Loucy (cell line): Measurements from ENCODE around the gene IRF2BPL.

ENCODE experiments used
- H2AFZ ChIP-seq: fragments of 200-600 bp; sonication (generic); 2 replicates; pipeline ENCODE4 v1.6.0; 2016; ENCODE audit warnings: antibody characterized with exemption, mild to moderate bottlenecking, low read length, moderate library complexity
- H3F3A ChIP-seq: fragments of 200-600 bp; 2 replicates; pipeline ENCODE4 v1.6.0; 2016; ENCODE audit warnings: antibody characterized with exemption, low read depth, mild to moderate bottlenecking
- H3K27me3 ChIP-seq: fragments of 200-600 bp; sonication (generic); 2 replicates; pipeline ENCODE4 v1.6.1; 2014; ENCODE audit warnings: low read length, mild to moderate bottlenecking; ENCODE audit not compliant: insufficient read depth, poor library complexity, severe bottlenecking
- H3K36me3 ChIP-seq: fragments of 200-600 bp; sonication (generic); 2 replicates; pipeline ENCODE4 v1.6.1; 2016; ENCODE audit warnings: low read length; ENCODE audit not compliant: insufficient read depth
- H3K4me1 ChIP-seq: fragments of 200-600 bp; sonication (generic); 2 replicates; pipeline ENCODE4 v1.5.1; 2014; ENCODE audit warnings: low read length, mild to moderate bottlenecking; ENCODE audit not compliant: insufficient read depth, poor library complexity, severe bottlenecking
- H3K4me2 ChIP-seq: fragments of 200-600 bp; sonication (generic); 2 replicates; pipeline ENCODE4 v1.6.0; 2014; ENCODE audit warnings: antibody characterized with exemption, low read length, low read depth, mild to moderate bottlenecking; ENCODE audit not compliant: poor library complexity, severe bottlenecking
- H3K4me3 ChIP-seq: fragments of 200-600 bp; sonication (generic); 2 replicates; pipeline ENCODE4 v1.5.1; 2014; ENCODE audit warnings: low read length, mild to moderate bottlenecking, mixed read lengths; ENCODE audit not compliant: poor library complexity, severe bottlenecking
- H3K79me2 ChIP-seq: fragments of 200-600 bp; sonication (generic); 2 replicates; pipeline ENCODE4 v1.6.1; 2014; ENCODE audit warnings: low read length; ENCODE audit not compliant: insufficient read depth
- H3K9ac ChIP-seq: fragments of 200-600 bp; sonication (generic); 2 replicates; pipeline ENCODE4 v1.6.0; 2014; ENCODE audit warnings: mild to moderate bottlenecking, low read depth, low read length, moderate library complexity; ENCODE audit not compliant: poor library complexity, severe bottlenecking
- H3K9me2 ChIP-seq: fragments of 200-600 bp; sonication (generic); replicated peaks from 2 replicates; pipeline ENCODE4 v1.6.1; 2016; ENCODE audit warnings: low read depth, low read length, mixed read lengths
- H3K9me3 ChIP-seq: fragments of 200-600 bp; sonication (generic); 2 replicates; pipeline ENCODE4 v1.6.1; 2014; ENCODE audit warnings: mild to moderate bottlenecking, antibody characterized with exemption, low read length, low read depth; ENCODE audit not compliant: insufficient read depth
- H4K20me1 ChIP-seq: fragments of 200-600 bp; sonication (generic); 2 replicates; pipeline ENCODE4 v1.6.0; 2014; ENCODE audit warnings: antibody characterized with exemption, low read length, mild to moderate bottlenecking; ENCODE audit not compliant: insufficient read depth, poor library complexity, severe bottlenecking
- EZH2phosphoT487 ChIP-seq: fragments of 200-600 bp; IDR thresholded peaks from 2 replicates; pipeline ENCODE4 v1.6.1; 2018; ENCODE audit warnings: antibody characterized with exemption, mild to moderate bottlenecking, moderate library complexity, borderline replicate concordance
- TF ChIP-seq, protein P1 (sequence below): fragments of 200-600 bp; sonication (generic); conservative IDR thresholded peaks from 2 replicates; pipeline ENCODE4 v1.5.1; 2014; ENCODE audit warnings: mild to moderate bottlenecking, antibody characterized with exemption, low read length

The IRF2BPL gene

DNA sequence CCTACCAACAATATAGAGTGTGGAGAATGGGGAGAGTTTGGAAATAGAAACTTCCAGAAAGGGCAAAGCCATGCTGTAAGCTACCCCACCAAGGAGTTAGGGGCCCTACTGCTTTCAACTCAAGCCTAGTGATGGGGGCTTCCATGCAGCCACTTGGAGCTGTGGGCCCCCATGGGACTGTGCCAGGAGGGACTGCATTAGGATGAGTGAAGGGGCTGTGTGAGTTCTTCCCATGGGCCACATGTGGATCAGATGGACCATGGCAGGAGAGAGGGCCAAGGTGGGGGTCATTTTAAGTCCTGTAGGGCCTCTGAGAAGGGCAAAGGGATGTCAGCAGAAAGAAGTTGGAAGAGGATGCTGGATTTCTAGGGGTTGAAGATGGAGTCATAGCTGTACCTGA, 46.5 kb upstream of the IRF2BPL start:
- no peaks in the 10 kb centered on the region for H3K9me2 ChIP-seq
- no peaks in the 10 kb centered on the region for H3K9me3 ChIP-seq
- no peaks in the 10 kb centered on the region for H3K4me1 ChIP-seq
- no peak overlapping the region for H3K4me3 ChIP-seq
- H3K79me2 ChIP-seq = no peaks in the 10 kb centered on the region
- no peaks in the 10 kb centered on the region for H4K20me1 ChIP-seq
- no peak overlapping the region for H3K4me2 ChIP-seq
- H3K9ac ChIP-seq = no peak overlapping the region
- H3F3A ChIP-seq = no peaks in the 10 kb centered on the region
- no peaks in the 10 kb centered on the region for H3K27me3 ChIP-seq
- TF ChIP-seq, protein P1, sequence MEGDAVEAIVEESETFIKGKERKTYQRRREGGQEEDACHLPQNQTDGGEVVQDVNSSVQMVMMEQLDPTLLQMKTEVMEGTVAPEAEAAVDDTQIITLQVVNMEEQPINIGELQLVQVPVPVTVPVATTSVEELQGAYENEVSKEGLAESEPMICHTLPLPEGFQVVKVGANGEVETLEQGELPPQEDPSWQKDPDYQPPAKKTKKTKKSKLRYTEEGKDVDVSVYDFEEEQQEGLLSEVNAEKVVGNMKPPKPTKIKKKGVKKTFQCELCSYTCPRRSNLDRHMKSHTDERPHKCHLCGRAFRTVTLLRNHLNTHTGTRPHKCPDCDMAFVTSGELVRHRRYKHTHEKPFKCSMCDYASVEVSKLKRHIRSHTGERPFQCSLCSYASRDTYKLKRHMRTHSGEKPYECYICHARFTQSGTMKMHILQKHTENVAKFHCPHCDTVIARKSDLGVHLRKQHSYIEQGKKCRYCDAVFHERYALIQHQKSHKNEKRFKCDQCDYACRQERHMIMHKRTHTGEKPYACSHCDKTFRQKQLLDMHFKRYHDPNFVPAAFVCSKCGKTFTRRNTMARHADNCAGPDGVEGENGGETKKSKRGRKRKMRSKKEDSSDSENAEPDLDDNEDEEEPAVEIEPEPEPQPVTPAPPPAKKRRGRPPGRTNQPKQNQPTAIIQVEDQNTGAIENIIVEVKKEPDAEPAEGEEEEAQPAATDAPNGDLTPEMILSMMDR = no peak
- TF ChIP-seq EZH2phosphoT487 = no peak
- no peak overlapping the region for H2AFZ ChIP-seq
- H3K36me3 ChIP-seq = no peaks in the 10 kb centered on the region

DNA sequence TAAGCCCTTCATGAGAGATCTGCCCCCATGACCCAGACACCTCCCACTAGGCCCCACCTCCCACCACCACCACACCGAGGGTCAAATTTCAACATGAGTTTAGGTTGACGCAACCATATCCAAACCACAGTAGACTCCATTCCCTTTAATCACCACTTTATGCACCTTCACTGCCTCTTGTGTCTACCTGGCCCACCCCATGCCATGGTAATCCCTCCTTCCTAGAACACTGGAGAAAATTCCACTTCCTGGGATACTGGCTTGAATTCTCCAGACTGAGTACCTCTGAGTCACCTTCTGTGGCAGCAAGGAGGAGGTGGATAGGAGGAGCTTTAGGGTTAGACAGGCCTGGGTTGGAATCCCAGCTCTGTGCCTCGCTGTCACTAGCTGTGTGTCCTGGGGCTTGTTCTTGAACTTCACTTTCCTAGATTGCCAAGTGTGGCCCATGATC, 43.5 kb upstream of the IRF2BPL start:
- TF ChIP-seq, protein P1 = no peak
- no peak for TF ChIP-seq EZH2phosphoT487
- no peaks in the 10 kb centered on the region for H3K4me1 ChIP-seq
- H3K27me3 ChIP-seq = no peaks in the 10 kb centered on the region
- no peak overlapping the region for H3K4me2 ChIP-seq
- no peaks in the 10 kb centered on the region for H3K9me3 ChIP-seq
- H3K9ac ChIP-seq = no peak overlapping the region
- no peaks in the 10 kb centered on the region for H3K9me2 ChIP-seq
- H3K4me3 ChIP-seq = no peak overlapping the region
- no peaks in the 10 kb centered on the region for H3K79me2 ChIP-seq
- H2AFZ ChIP-seq = no peak overlapping the region
- H3F3A ChIP-seq = no peaks in the 10 kb centered on the region
- no peaks in the 10 kb centered on the region for H3K36me3 ChIP-seq
- H4K20me1 ChIP-seq = no peaks in the 10 kb centered on the region

DNA sequence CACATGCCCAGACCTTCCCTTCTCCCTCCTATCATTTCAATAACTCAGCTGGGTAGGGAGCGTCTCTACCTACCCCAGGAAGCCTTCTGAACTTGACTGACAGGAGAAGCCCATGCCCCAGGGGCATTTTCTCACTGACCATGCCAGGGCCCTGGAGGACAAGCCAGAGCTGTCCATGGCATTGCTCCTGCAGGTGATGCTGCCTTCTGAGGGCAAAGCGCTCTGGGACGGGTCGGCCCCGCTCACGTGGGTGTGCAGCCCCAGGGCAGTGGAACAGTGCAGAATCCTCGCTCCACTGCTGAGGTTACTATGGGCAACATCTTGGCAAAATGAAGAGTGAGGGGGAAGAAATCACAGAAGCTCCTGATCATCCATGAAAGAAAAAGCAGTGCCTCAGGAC, 41.0 kb upstream of the IRF2BPL start:
- no peaks in the 10 kb centered on the region for H3K36me3 ChIP-seq
- no peaks in the 10 kb centered on the region for H3K27me3 ChIP-seq
- no peaks in the 10 kb centered on the region for H3F3A ChIP-seq
- no peaks in the 10 kb centered on the region for H3K79me2 ChIP-seq
- no peak overlapping the region for H2AFZ ChIP-seq
- H3K4me3 ChIP-seq = no peak overlapping the region
- H3K4me2 ChIP-seq = no peak overlapping the region
- TF ChIP-seq, protein P1 = no peak
- no peak for TF ChIP-seq EZH2phosphoT487
- H3K9me3 ChIP-seq = no peaks in the 10 kb centered on the region
- H4K20me1 ChIP-seq = no peaks in the 10 kb centered on the region
- H3K9me2 ChIP-seq = no peaks in the 10 kb centered on the region
- no peak overlapping the region for H3K9ac ChIP-seq
- H3K4me1 ChIP-seq = no peaks in the 10 kb centered on the region
